GM10248 (cell line): ENCODE measurements around the gene C2CD4C.

Experiments used
- CTCF ChIA-PET: fragments of 300-600 bp; sonication (Branson Sonifier 250); formaldehyde crosslinking; extraction: SDS; loops from one replicate; lab custom pipeline; 2021; ENCODE audit warnings: antibody characterized with exemption; lab: Yijun Ruan, JAX
- POLR2A ChIA-PET: fragments of 350-650 bp; sonication (Branson Sonifier 250); formaldehyde crosslinking; extraction: SDS; loops from one replicate; lab custom pipeline; 2020; ENCODE audit warnings: antibody characterized with exemption; lab: Yijun Ruan, JAX
- DNase-seq: peaks from one replicate; pipeline ENCODE4 v3.0.0; 2012; ENCODE audit errors: extremely low spot score
- TF ChIP-seq, protein P1 (sequence below): IDR thresholded peaks from 2 replicates; pipeline ENCODE4 v1.5.1; 2012; ENCODE audit warnings: mild to moderate bottlenecking, low read depth; ENCODE audit errors: extremely low read depth, missing control alignments, control extremely low read depth

The C2CD4C gene, protein sequence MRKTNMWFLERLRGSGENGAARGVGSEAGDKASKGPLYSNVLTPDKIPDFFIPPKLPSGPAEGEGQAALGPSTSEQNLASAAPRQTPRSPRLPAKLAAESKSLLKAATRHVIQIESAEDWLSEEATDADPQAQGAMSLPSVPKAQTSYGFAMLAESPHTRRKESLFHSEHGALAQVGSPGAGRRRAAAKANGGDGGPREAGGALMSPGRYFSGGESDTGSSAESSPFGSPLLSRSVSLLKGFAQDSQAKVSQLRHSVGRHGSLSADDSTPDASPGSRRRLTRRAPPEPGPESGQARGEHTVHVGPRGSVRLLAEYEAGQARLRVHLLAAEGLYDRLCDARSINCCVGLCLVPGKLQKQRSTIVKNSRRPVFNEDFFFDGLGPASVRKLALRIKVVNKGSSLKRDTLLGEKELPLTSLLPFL

DNA sequence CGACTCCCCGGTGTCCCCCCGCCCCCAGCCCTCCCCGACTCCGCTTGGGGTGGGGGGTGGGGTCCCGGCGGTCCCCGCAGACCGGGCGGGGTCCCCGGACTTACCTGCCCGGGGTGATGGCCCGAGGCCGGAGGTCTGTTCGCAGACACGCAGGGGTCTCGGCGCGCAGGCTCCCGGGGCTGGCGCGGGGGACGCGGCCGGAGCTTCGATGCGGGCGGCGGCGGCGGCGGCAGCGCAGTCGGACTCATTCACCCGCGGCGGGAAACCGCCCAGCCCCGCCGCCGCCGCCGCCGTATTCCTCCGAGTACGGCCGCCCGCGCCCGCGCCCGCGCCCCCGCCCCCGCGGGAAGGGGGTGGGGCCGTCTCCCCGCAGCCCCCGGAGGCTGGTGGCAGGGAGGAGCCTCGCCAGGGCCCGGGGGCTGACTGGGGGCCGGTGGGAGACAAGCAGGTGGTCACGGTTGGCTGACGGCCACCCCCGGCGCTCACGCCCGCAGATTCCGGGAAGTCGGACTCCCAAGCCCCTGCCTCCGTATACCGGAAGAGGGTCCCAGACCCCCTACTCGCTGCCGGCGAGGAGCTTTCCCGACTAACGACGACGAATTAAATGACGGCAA is at the start of gene C2CD4C:
TSS of gene C2CD4C (minus strand) at position 246 of the 614 bp plus-strand sequence. CDS start 786 bp downstream, outside the sequence.
- POLR2A ChIA-PET = no interaction called here
- no peak for DNase-seq
- CTCF ChIA-PET = interaction anchor here (1.1 kb wide), 1 partner anchor 102 kb away, joined by 4 read pairs; no protein-coding TSS in a partner anchor
- TF ChIP-seq, protein P1, sequence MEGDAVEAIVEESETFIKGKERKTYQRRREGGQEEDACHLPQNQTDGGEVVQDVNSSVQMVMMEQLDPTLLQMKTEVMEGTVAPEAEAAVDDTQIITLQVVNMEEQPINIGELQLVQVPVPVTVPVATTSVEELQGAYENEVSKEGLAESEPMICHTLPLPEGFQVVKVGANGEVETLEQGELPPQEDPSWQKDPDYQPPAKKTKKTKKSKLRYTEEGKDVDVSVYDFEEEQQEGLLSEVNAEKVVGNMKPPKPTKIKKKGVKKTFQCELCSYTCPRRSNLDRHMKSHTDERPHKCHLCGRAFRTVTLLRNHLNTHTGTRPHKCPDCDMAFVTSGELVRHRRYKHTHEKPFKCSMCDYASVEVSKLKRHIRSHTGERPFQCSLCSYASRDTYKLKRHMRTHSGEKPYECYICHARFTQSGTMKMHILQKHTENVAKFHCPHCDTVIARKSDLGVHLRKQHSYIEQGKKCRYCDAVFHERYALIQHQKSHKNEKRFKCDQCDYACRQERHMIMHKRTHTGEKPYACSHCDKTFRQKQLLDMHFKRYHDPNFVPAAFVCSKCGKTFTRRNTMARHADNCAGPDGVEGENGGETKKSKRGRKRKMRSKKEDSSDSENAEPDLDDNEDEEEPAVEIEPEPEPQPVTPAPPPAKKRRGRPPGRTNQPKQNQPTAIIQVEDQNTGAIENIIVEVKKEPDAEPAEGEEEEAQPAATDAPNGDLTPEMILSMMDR = no peak

DNA sequence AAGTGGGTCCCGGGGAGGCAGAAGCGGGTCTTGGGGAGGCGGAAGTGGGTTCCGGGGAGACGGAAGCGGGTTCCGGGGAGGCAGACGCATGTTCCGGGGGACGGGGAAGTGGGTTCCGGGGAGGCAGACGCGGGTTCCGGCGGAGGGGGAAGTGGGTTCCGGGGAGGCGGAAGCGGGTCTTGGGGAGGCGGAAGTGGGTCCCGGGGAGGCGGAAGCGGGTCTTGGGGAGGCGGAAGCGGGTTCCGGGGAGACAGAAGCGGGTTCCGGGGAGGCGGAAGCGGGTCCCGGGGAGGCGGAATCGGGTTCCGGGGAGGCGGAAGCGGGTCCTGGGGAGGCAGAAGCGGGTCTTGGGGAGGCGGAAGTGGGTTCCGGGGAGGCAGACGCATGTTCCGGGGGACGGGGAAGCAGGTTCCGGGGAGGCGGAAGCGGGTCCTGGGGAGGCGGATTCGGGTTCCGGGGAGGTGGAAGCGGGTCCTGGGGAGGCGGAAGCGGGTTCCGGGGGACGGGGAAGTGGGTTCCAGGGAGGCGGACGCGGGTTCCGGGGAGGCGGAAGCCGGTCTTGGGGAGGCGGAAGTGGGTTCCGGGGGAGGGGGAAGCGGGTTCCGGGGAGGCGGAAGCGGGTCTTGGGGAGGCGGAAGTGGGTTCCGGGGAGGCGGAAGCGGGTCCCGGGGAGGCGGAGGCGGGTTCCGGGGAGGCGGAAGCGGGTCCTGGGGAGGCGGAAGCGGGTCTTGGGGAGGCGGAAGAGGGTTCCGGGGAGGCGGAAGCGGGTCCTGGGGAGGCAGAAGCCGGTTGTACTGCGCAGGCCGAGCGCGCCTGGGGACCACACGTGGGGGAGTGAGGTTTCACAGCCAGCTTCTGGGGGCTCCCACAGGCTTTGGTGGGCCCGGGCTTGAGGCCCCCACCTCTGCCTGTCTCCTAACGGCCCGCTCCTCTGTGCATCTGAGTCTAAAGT is 49.4 kb upstream of the C2CD4C start:
- DNase-seq = no peak
- ChIA-PET POLR2A (no interaction called here), CTCF (no interaction called here)
- TF ChIP-seq, protein P1 = no peak

DNA sequence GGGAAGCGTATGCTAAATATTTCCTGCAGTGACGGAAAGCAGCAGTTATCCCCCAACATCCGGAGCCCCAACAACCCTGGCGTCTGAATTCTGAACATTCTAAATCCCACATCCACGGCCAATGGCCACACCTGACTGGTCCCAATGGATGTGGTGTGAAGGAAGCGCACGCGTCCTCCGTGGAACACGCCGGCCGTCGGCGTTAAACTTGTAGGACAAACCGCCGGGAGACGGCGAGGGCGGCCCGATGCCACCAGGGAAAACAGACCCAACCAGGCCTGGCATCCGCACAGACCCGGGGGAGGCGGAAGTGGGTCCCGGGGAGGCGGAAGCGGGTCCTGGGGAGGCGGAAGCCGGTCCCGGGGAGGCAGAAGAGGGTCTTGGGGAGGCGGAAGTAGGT is 48.7 kb upstream of the C2CD4C start:
- no peak for DNase-seq
- CTCF ChIA-PET = no interaction called here

DNA sequence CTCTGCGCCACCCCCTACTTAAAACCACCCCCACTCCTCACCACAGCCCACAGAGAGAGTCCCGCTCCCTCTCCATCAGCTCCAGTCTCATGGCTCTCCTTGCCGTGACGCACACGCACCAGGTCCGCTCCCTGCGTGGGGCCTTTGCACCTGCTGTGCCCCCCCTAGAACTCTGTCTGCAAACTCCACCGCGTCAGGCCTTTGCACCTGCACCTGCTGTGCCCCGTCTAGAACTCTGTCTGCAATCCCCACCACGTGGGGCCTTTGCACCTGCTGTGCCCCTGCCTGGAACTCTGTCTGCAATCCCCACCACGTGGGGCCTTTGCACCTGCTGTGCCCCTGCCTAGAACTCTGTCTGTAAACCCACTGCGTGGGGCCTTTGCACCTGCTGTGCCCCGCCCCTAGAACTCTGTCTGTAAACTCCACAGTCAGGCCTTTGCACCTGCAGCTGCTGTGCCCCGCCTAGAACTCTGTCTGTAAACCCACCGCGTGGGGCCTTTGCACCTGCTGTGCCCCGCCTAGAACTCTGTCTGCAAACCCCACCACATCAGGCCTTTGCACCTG is 47.7 kb upstream of the C2CD4C start:
- TF ChIP-seq, protein P1 = no peak
- ChIA-PET POLR2A (no interaction called here), CTCF (no interaction called here)
- no peak for DNase-seq

More for the DNA sequence above, 48.7 kb upstream of the C2CD4C start:
- TF ChIP-seq, protein P1 = no peak
- POLR2A ChIA-PET = no interaction called here

DNA sequence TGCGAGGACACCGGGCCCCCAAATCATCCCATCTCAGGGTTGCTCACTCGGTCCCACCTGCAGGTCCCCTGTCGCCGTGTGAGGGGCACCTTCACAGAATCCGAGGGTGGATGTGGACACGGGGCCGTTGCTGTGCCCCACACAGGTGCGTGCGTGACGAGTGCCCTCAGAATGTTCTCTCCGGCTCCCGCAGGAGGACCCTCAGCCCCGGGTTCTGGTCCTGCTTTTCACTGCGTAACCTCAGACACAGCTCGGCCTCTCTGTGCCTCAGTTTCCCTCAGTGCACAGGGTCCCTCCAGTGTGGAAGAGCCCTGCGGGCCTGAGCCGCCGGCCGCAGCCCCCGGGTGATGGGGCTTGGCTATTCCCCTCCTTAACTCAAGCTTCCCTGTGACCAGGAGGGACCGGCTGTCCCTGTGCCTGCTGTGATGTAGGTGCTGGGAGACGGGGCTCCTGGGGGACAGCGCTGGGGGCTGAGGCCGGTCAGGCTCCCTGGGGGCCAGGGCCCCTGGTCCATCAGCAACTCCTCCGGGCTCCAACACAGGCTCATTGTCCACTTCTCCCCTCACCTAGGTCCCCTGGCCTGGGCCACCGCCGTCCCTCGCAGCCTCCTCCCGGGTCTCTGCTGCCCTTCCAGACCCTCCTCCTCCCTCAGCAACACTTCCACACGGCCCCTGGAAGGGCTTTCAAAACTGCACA is 47.1 kb upstream of the C2CD4C start:
- ChIA-PET POLR2A (no interaction called here), CTCF (no interaction called here)
- TF ChIP-seq, protein P1 = no peak
- DNase-seq = no peak
